ENCODE data around the gene PCDHGA9. TPM values are rescaled to one million over a fixed set of nuclear protein-coding genes. Genes with fewer than 3 reads are reported as not detected.
"Not testable (repeated sequence)": the region's sequence is repeated elsewhere in the genome, so short reads cannot be mapped to it uniquely, and the experiment has no call there.

PCDHGA9 gene
- total RNA-seq, 1 experiment from 2014 or later = 0.15 TPM

- TF ChIP-seq REST (IDR thresholded peaks at IDR 0.05; ENCODE audit: insufficient read depth in 1 of 2, low read depth in 2 of 2, low read length in 1 of 2) = no peak
- no peak for TF ChIP-seq POLR2AphosphoS5 (IDR thresholded peaks at IDR 0.05; ENCODE audit: low read depth, low read length)
- no peaks in the 10 kb centered on the region for H3K9me3 ChIP-seq (ENCODE audit: control insufficient read depth, insufficient read depth, low read depth, low read length)
- ChIA-PET POLR2A (no interaction called here), CTCF (interaction anchor here (0.6 to 2.2 kb wide), 10 partner anchors 11 to 244 kb away, joined by 3 to 11 read pairs (median 4); partner anchors contain the start of genes PCDHB14, PCDHGA1, PCDHGA9 and PCDHGB2)
- H3K27ac ChIP-seq (ENCODE audit: low read length) = no peak overlapping the region
- H3K4me3 ChIP-seq (ENCODE audit: low read depth in 2 of 2, low read length in 2 of 2) = no peak overlapping the region
- no peaks in the 10 kb centered on the region for H3K36me3 ChIP-seq (ENCODE audit: control insufficient read depth, insufficient read depth, low read length)
- H3K4me1 ChIP-seq (ENCODE audit: control insufficient read depth, insufficient read depth, low read length) = no peaks in the 10 kb centered on the region; the same call in 1 of the 2 replicates
- intact Hi-C loops (cut with micrococcal nuclease; ENCODE audit: unreplicated experiment) = loop anchor here (2.0 to 10.0 kb wide), 3 partner anchors 49 to 191 kb away; partner anchors contain the start of genes PCDHB14 and PCDHGA5
- DNase-seq (ENCODE audit: low read depth, low spot score) (no peak), ATAC-seq (no peak)
- no peaks in the 10 kb centered on the region for H3K27me3 ChIP-seq (ENCODE audit: control insufficient read depth, insufficient read depth, low read length)
- no TSS peak for BruUV-seq (replicated peaks)
- in situ Hi-C loops (cut with HindIII; ENCODE audit: low pct_unique_long_range_greater_than_20kb, low sequenced_read_pairs) = no loop called here
Observed at GRCh38 chr5:141413540-141414069, 11.0 kb downstream of the PCDHGA9 start.

- H3K27ac ChIP-seq (ENCODE audit: low read length); BruUV-seq (replicated peaks); ATAC-seq; H3K36me3 ChIP-seq (ENCODE audit: control insufficient read depth, insufficient read depth, low read length); DNase-seq (ENCODE audit: low read depth, low spot score); POLR2A ChIA-PET; H3K27me3 ChIP-seq (ENCODE audit: control insufficient read depth, insufficient read depth, low read length); in situ Hi-C loops (cut with HindIII; ENCODE audit: low pct_unique_long_range_greater_than_20kb, low sequenced_read_pairs); H3K4me1 ChIP-seq (ENCODE audit: control insufficient read depth, insufficient read depth, low read length); H3K9me3 ChIP-seq (ENCODE audit: control insufficient read depth, insufficient read depth, low read depth, low read length); H3K4me3 ChIP-seq (ENCODE audit: low read depth in 2 of 2, low read length in 2 of 2): not testable (repeated sequence)
- intact Hi-C loops (cut with micrococcal nuclease; ENCODE audit: unreplicated experiment) = loop anchor here (5.0 to 10.0 kb wide), 2 partner anchors 50 to 192 kb away; partner anchors contain the start of genes PCDHB14 and PCDHGA5
- CTCF ChIA-PET = interaction anchor here (0.7 to 2.2 kb wide), 2 partner anchors 69 to 191 kb away, joined by 11 to 13 read pairs; partner anchors contain the start of gene PCDHB14
Observed at GRCh38 chr5:141414548-141415274, 12.1 kb downstream of the PCDHGA9 start.

- intact Hi-C loops (cut with micrococcal nuclease; ENCODE audit: unreplicated experiment) = loop anchor here (10.0 kb wide), 1 partner anchor 50 kb away; the partner anchor contains the start of gene PCDHGA5
- H3K4me3 ChIP-seq (ENCODE audit: low read depth in 2 of 2, low read length in 2 of 2); H3K27ac ChIP-seq (ENCODE audit: low read length); H3K9me3 ChIP-seq (ENCODE audit: control insufficient read depth, insufficient read depth, low read depth, low read length); POLR2A ChIA-PET; H3K4me1 ChIP-seq (ENCODE audit: control insufficient read depth, insufficient read depth, low read length); H3K27me3 ChIP-seq (ENCODE audit: control insufficient read depth, insufficient read depth, low read length); in situ Hi-C loops (cut with HindIII; ENCODE audit: low pct_unique_long_range_greater_than_20kb, low sequenced_read_pairs); H3K36me3 ChIP-seq (ENCODE audit: control insufficient read depth, insufficient read depth, low read length); BruUV-seq (replicated peaks); ATAC-seq; DNase-seq (ENCODE audit: low read depth, low spot score): not testable (repeated sequence)
- CTCF ChIA-PET = interaction anchor here (0.7 kb wide), 1 partner anchor 69 kb away, joined by 13 read pairs; no protein-coding TSS in a partner anchor
Observed at GRCh38 chr5:141415275-141415618, 12.7 kb downstream of the PCDHGA9 start.

Measured in Panc1 (cell line).